Activated CD8-positive, alpha-beta memory T cell treated with anti-CD3 and anti-CD28 coated beads, Interleukin-2, amount 10 ng/mL, durations not matched to agents 7 days and 5 days (primary cell): ENCODE measurements around the gene UCKL1. TPM values are rescaled to one million over a fixed set of nuclear protein-coding genes. Genes with fewer than 3 reads are reported as not detected.
"Not testable (repeated sequence)": the region's sequence is repeated elsewhere in the genome, so short reads cannot be mapped to it uniquely, and the experiment has no call there.

Experiments
- ATAC-seq: fragments of 150-1000 bp; cut with Tn5 transposase; one replicate; pipeline ENCODE4 v1.10.0; 2021; ENCODE audit warnings: moderate library complexity
- CTCF ChIA-PET: fragments of 350-600 bp; sonication (Branson Sonifier 250); formaldehyde crosslinking; loops from one replicate; lab custom pipeline; 2021; ENCODE audit warnings: antibody characterized with exemption; lab: Charles Lee
- DNase-seq: peaks from one replicate; pipeline ENCODE4 v3.0.0-alpha.2; 2020
- H3K27ac Mint-ChIP-seq: one replicate; pipeline ENCODE4 v1.8.0; 2021; ENCODE audit warnings: mild to moderate bottlenecking, mixed read lengths
- H3K27me3 Mint-ChIP-seq: one replicate; pipeline ENCODE4 v1.8.0; 2021; ENCODE audit warnings: mixed read lengths
- H3K36me3 Mint-ChIP-seq: one replicate; pipeline ENCODE4 v1.8.0; 2021; ENCODE audit warnings: mild to moderate bottlenecking, mixed read lengths
- H3K4me1 Mint-ChIP-seq: one replicate; pipeline ENCODE4 v1.8.0; 2021; ENCODE audit warnings: mixed read lengths
- H3K4me3 Mint-ChIP-seq: one replicate; pipeline ENCODE4 v1.8.0; 2021; ENCODE audit warnings: mild to moderate bottlenecking, moderate library complexity, mixed read lengths
- H3K9me3 Mint-ChIP-seq: one replicate; pipeline ENCODE4 v1.8.0; 2022; ENCODE audit warnings: low read depth, mixed read lengths
- total RNA-seq, 2 experiments: library from RNA; stranded (reverse); gene quantifications; one replicate each; pipeline ENCODE4 v1.2.3, GENCODE V29; 2021

Gene UCKL1
- total RNA-seq, 2 experiments from 2014 or later, result 41.1 to 41.9 TPM

GRCh38 chr20:63930971-63931553, 25.2 kb downstream of the UCKL1 start:
- Mint-ChIP-seq H3K27ac (no peak overlapping the region), H3K4me3 (no peak overlapping the region), H3K4me1 (peaks cover 2% of the 10 kb centered on the region), H3K36me3 (peaks cover 43% of the 10 kb centered on the region), H3K27me3 (no peaks in the 10 kb centered on the region), H3K9me3 (no peaks in the 10 kb centered on the region)
- DNase-seq (no peak), ATAC-seq (no peak)
- CTCF ChIA-PET, result interaction anchor here (1.0 to 1.5 kb wide), 2 partner anchors 12 to 29 kb away, joined by 3 read pairs; no protein-coding TSS in a partner anchor

GRCh38 chr20:63929473-63929883, 26.7 kb downstream of the UCKL1 start:
- H3K27ac Mint-ChIP-seq, H3K9me3 Mint-ChIP-seq, CTCF ChIA-PET, DNase-seq, H3K4me1 Mint-ChIP-seq, H3K27me3 Mint-ChIP-seq, H3K4me3 Mint-ChIP-seq, ATAC-seq: not testable (repeated sequence)
- H3K36me3 Mint-ChIP-seq, result peaks cover 38% of the 10 kb centered on the region

GRCh38 chr20:63929071-63929470, 27.1 kb downstream of the UCKL1 start:
- H3K27me3 Mint-ChIP-seq, result no peaks in the 10 kb centered on the region
- CTCF ChIA-PET, result interaction anchor here (0.7 kb wide), 1 partner anchor 391 kb away, joined by 3 read pairs; no protein-coding TSS in a partner anchor
- H3K27ac Mint-ChIP-seq, result no peak overlapping the region
- H3K36me3 Mint-ChIP-seq, result peaks cover 38% of the 10 kb centered on the region
- peaks cover 2% of the 10 kb centered on the region for H3K4me1 Mint-ChIP-seq
- no peak overlapping the region for H3K4me3 Mint-ChIP-seq
- DNase-seq (no peak), ATAC-seq (no peak)
- H3K9me3 Mint-ChIP-seq, result no peaks in the 10 kb centered on the region

GRCh38 chr20:63926298-63926697, 29.9 kb downstream of the UCKL1 start:
- Mint-ChIP-seq H3K4me1 (peaks cover 7% of the 10 kb centered on the region), H3K9me3 (no peaks in the 10 kb centered on the region), H3K27ac (no peak overlapping the region), H3K4me3 (no peak overlapping the region), H3K27me3 (no peaks in the 10 kb centered on the region), H3K36me3 (peaks cover 25% of the 10 kb centered on the region)
- no peak for ATAC-seq
- DNase-seq, result no peak
- CTCF ChIA-PET, result interaction anchor here (3.2 kb wide), 1 partner anchor 16 kb away, joined by 8 read pairs; no protein-coding TSS in a partner anchor

GRCh38 chr20:63924241-63924640, 32.0 kb downstream of the UCKL1 start:
- Mint-ChIP-seq H3K9me3 (no peaks in the 10 kb centered on the region), H3K4me3 (no peak overlapping the region), H3K4me1 (peaks cover 7% of the 10 kb centered on the region), H3K27me3 (no peaks in the 10 kb centered on the region), H3K27ac (no peak overlapping the region), H3K36me3 (peaks cover 14% of the 10 kb centered on the region)
- CTCF ChIA-PET, result interaction anchor here (0.6 to 1.1 kb wide), 2 partner anchors 12 to 13 kb away, joined by 3 read pairs; no protein-coding TSS in a partner anchor
- DNase-seq (no peak), ATAC-seq (no peak)

- Mint-ChIP-seq H3K4me3 (no peak overlapping the region), H3K27me3 (no peaks in the 10 kb centered on the region), H3K4me1 (peaks cover 7% of the 10 kb centered on the region), H3K9me3 (no peaks in the 10 kb centered on the region), H3K36me3 (peaks cover 10% of the 10 kb centered on the region), H3K27ac (no peak overlapping the region)
- DNase-seq, result no peak
- CTCF ChIA-PET, result interaction anchor here (1.2 kb wide), 1 partner anchor 14 kb away, joined by 6 read pairs; no protein-coding TSS in a partner anchor
- ATAC-seq, result no peak
Measured at GRCh38 chr20:63923651-63924050, 32.6 kb downstream of the UCKL1 start.

- Mint-ChIP-seq H3K27ac (no peak overlapping the region), H3K4me3 (no peak overlapping the region), H3K9me3 (no peaks in the 10 kb centered on the region), H3K27me3 (no peaks in the 10 kb centered on the region), H3K36me3 (peaks cover 18% of the 10 kb centered on the region), H3K4me1 (peaks cover 7% of the 10 kb centered on the region)
- CTCF ChIA-PET, result no interaction called here
- no peak for ATAC-seq
- no peak for DNase-seq
Measured at GRCh38 chr20:63920226-63920625, 36.0 kb downstream of the UCKL1 start.

GRCh38 chr20:63919130-63919529, 37.1 kb downstream of the UCKL1 start:
- H3K4me1 Mint-ChIP-seq, result peaks cover 7% of the 10 kb centered on the region
- no peaks in the 10 kb centered on the region for H3K27me3 Mint-ChIP-seq
- H3K36me3 Mint-ChIP-seq, result peaks cover 21% of the 10 kb centered on the region
- DNase-seq (no peak), ATAC-seq (no peak)
- CTCF ChIA-PET, result interaction anchor here (0.8 kb wide), 1 partner anchor 13 kb away, joined by 3 read pairs; no protein-coding TSS in a partner anchor
- no peaks in the 10 kb centered on the region for H3K9me3 Mint-ChIP-seq
- no peak overlapping the region for H3K27ac Mint-ChIP-seq
- no peak overlapping the region for H3K4me3 Mint-ChIP-seq

- CTCF ChIA-PET, result interaction anchor here (1.3 kb wide), 1 partner anchor 19 kb away, joined by 4 read pairs; no protein-coding TSS in a partner anchor
- Mint-ChIP-seq H3K27ac (no peak overlapping the region), H3K27me3 (no peaks in the 10 kb centered on the region), H3K4me3 (no peak overlapping the region), H3K36me3 (peaks cover 25% of the 10 kb centered on the region), H3K9me3 (no peaks in the 10 kb centered on the region), H3K4me1 (peaks cover 5% of the 10 kb centered on the region)
- DNase-seq (no peak), ATAC-seq (no peak)
Measured at GRCh38 chr20:63917811-63918210, 38.4 kb downstream of the UCKL1 start.

GRCh38 chr20:63916371-63916939, 39.8 kb downstream of the UCKL1 start:
- ATAC-seq, DNase-seq, H3K9me3 Mint-ChIP-seq, H3K4me1 Mint-ChIP-seq, CTCF ChIA-PET, H3K4me3 Mint-ChIP-seq, H3K27ac Mint-ChIP-seq, H3K27me3 Mint-ChIP-seq: not testable (repeated sequence)
- peaks cover 25% of the 10 kb centered on the region for H3K36me3 Mint-ChIP-seq

- no peak for ATAC-seq
- CTCF ChIA-PET, result interaction anchor here (0.6 kb wide), 1 partner anchor 338 kb away, joined by 3 read pairs; no protein-coding TSS in a partner anchor
- no peaks in the 10 kb centered on the region for H3K9me3 Mint-ChIP-seq
Measured at GRCh38 chr20:63915471-63915870, 40.7 kb downstream of the UCKL1 start.

GRCh38 chr20:63913768-63914167, 42.4 kb downstream of the UCKL1 start:
- Mint-ChIP-seq H3K27ac (no peak overlapping the region), H3K4me3 (no peak overlapping the region), H3K9me3 (no peaks in the 10 kb centered on the region), H3K27me3 (no peaks in the 10 kb centered on the region), H3K4me1 (peaks cover 21% of the 10 kb centered on the region), H3K36me3 (peaks cover 27% of the 10 kb centered on the region)
- ATAC-seq (no peak), DNase-seq (no peak)
- CTCF ChIA-PET, result interaction anchor here (0.7 to 0.9 kb wide), 2 partner anchors 148 to 149 kb away, joined by 3 read pairs; no protein-coding TSS in a partner anchor

More at GRCh38 chr20:63915471-63915870, 40.7 kb downstream of the UCKL1 start:
- Mint-ChIP-seq H3K4me1 (peaks cover 13% of the 10 kb centered on the region), H3K27ac (no peak overlapping the region), H3K27me3 (no peaks in the 10 kb centered on the region), H3K4me3 (no peak overlapping the region), H3K36me3 (peaks cover 25% of the 10 kb centered on the region)
- DNase-seq, result no peak

- no peak for DNase-seq
- no peak overlapping the region for H3K4me3 Mint-ChIP-seq
- H3K27ac Mint-ChIP-seq, result peak overlapping the region; percentile 33
- H3K9me3 Mint-ChIP-seq, result no peaks in the 10 kb centered on the region
- peaks cover 24% of the 10 kb centered on the region for H3K4me1 Mint-ChIP-seq
- H3K36me3 Mint-ChIP-seq, result peaks cover 18% of the 10 kb centered on the region
- H3K27me3 Mint-ChIP-seq, result no peaks in the 10 kb centered on the region
- ATAC-seq, result no peak
- CTCF ChIA-PET, result interaction anchor here (0.6 to 2.1 kb wide), 9 partner anchors 9 to 151 kb away, joined by 3 to 7 read pairs (median 3); partner anchors contain the start of genes TPD52L2 and UCKL1
Measured at GRCh38 chr20:63911176-63911575, 45.0 kb downstream of the UCKL1 start.
